Esophagus muscularis mucosa (tissue), 3 donors: ENCODE measurements around the gene PPP4R2.

Experiments used
- POLR2A ChIP-seq: fragments of 450-650 bp; IDR thresholded peaks from one replicate; pipeline ENCODE4 v1.6.1; 2017; ENCODE audit warnings: antibody characterized with exemption, moderate library complexity, mild to moderate bottlenecking, low read depth
- POLR2AphosphoS5 ChIP-seq, 2 donors: sonication (generic); formaldehyde crosslinking; IDR thresholded peaks; one replicate each; pipeline ENCODE4 v1.6.1; 2017; ENCODE audit warnings: antibody characterized with exemption in 2 of 2
- TF ChIP-seq, protein P1 (sequence below), 3 experiments: fragments of 200-600 bp in 2 of 3; fragments of 450-650 bp in 1 of 3; sonication (generic) in 2 of 3; IDR thresholded peaks; one replicate each; pipeline ENCODE4 v1.5.1; 2017 to 2019; ENCODE audit warnings: antibody characterized with exemption in 3 of 3, mild to moderate bottlenecking in 2 of 3, moderate library complexity in 1 of 3

- TF ChIP-seq, protein P1, sequence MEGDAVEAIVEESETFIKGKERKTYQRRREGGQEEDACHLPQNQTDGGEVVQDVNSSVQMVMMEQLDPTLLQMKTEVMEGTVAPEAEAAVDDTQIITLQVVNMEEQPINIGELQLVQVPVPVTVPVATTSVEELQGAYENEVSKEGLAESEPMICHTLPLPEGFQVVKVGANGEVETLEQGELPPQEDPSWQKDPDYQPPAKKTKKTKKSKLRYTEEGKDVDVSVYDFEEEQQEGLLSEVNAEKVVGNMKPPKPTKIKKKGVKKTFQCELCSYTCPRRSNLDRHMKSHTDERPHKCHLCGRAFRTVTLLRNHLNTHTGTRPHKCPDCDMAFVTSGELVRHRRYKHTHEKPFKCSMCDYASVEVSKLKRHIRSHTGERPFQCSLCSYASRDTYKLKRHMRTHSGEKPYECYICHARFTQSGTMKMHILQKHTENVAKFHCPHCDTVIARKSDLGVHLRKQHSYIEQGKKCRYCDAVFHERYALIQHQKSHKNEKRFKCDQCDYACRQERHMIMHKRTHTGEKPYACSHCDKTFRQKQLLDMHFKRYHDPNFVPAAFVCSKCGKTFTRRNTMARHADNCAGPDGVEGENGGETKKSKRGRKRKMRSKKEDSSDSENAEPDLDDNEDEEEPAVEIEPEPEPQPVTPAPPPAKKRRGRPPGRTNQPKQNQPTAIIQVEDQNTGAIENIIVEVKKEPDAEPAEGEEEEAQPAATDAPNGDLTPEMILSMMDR (IDR thresholded peaks at IDR 0.05): no peak
- TF ChIP-seq POLR2AphosphoS5 (IDR thresholded peaks at IDR 0.05): no peak
- no peak for TF ChIP-seq POLR2A
Observed at GRCh38 chr3:73094951-73095350, 98.3 kb downstream of the PPP4R2 start.
